ENCODE results near the gene ANKRD34A.
"Not testable (repeated sequence)": the region's sequence is repeated elsewhere in the genome, so short reads cannot be mapped to it uniquely, and the experiment has no call there.

The ANKRD34A gene

DNA sequence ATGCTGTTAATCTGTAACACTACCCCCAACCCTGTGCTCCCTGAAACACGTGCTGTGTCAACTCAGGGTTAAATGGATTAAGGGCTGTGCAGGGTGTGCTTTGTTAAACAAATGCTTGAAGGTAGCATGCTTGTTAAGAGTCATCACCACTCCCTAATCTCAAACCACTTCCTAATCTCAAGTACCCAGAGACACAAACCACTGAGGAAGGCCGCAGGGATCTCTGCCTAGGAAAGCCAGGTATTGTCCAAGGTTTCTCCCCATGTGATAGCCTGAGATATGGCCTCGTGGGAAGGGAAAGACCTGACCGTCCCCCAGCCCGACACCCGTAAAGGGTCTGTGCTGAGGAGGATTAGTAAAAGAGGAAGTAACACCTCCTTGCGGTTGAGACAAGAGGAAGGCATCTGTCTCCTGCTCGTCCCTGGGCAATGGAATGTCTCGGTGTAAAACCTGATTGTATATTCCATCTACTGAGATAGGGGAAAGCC, 31.8 kb downstream of the ANKRD34A start:
- H3K36me3 ChIP-seq (ENCODE audit: insufficient read depth, low read length) = peaks cover 28% of the 10 kb centered on the region

GRCh38 chr1:145927916-145928643, 36.3 kb downstream of the ANKRD34A start:
- Histone ChIP-seq H3K4me1 (ENCODE audit: insufficient read depth, low read length) (peaks cover 16% of the 10 kb centered on the region), H3K9ac (ENCODE audit: low read length) (peak overlapping the region; percentile 78), H3K4me3 (ENCODE audit: low read depth in 1 of 2, low read length in 2 of 2) (peak overlapping the region; percentile 75 to 94), H3K9me3 (ENCODE audit: low read length) (no peaks in the 10 kb centered on the region), H3K27ac (ENCODE audit: low read depth, low read length) (peak overlapping the region; percentile 91), H3K36me3 (ENCODE audit: insufficient read depth, low read length) (peaks cover 8% of the 10 kb centered on the region), H3K27me3 (ENCODE audit: control insufficient read depth in 1 of 2, insufficient read depth in 2 of 2, low read length in 2 of 2) (no peaks in the 10 kb centered on the region)

More for the DNA sequence above, 31.8 kb downstream of the ANKRD34A start:
- not testable (repeated sequence) for H3K27ac ChIP-seq (ENCODE audit: low read depth, low read length); H3K4me3 ChIP-seq (ENCODE audit: low read depth in 1 of 2, low read length in 2 of 2); H3K27me3 ChIP-seq (ENCODE audit: control insufficient read depth in 1 of 2, insufficient read depth in 2 of 2, low read length in 2 of 2); H3K9ac ChIP-seq (ENCODE audit: low read length); H3K9me3 ChIP-seq (ENCODE audit: low read length); H3K4me1 ChIP-seq (ENCODE audit: insufficient read depth, low read length)

DNA sequence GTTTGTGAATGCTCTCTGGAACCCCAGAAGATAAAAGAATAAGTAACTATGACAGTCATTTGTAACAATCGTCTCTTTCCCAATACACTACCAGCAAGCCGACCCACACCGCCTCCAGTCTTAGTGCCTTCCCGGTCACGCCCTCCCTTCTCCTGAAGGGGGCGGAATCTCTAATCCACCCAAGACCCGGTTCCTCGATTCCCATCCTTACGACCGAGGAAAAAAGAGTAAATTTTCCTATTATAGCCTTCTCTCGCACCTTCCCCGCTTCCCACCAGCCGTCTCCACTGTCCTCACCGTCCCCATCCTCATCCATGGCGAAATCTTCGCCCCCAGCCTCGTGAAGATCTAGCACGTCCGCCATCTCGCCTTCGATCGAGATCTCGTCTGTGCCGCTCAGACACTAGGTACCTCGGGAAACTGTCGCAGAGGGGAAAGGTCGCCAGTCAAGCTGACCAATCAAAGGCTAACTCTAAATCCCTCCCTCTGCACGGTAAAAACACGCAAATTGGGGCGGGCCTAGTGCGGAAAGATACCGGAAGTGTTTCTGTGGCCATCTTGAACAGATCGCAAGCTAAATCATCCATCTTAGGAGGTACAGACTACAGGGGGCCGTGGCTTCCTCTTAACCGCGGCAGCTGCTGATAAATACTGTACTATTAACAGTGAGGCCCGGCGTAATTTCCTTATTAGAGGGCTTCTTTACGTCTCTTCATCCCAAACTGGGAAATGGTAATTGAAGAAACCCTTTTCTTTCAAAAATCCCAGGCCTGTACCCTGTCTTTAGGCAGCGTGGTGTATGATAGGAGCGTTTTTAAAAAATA, 37.1 kb downstream of the ANKRD34A start, which contains the start of gene RBM8A:
TSS of gene RBM8A (minus strand) at position 422 of the 824 bp plus-strand sequence. CDS start at position 364, 58 bp downstream.
- Histone ChIP-seq H3K4me1 (ENCODE audit: insufficient read depth, low read length) (peaks cover 16% of the 10 kb centered on the region), H3K4me3 (ENCODE audit: low read depth in 1 of 2, low read length in 2 of 2) (peak within 1 kb of the TSS; percentile 75 to 94), H3K9ac (ENCODE audit: low read length) (peak within 1 kb of the TSS; percentile 78), H3K9me3 (ENCODE audit: low read length) (no peaks in the 10 kb centered on the region), H3K27me3 (ENCODE audit: control insufficient read depth in 1 of 2, insufficient read depth in 2 of 2, low read length in 2 of 2) (no peaks in the 10 kb centered on the region), H3K36me3 (ENCODE audit: insufficient read depth, low read length) (peaks cover 8% of the 10 kb centered on the region), H3K27ac (ENCODE audit: low read depth, low read length) (peak within 1 kb of the TSS; percentile 91)

DNA sequence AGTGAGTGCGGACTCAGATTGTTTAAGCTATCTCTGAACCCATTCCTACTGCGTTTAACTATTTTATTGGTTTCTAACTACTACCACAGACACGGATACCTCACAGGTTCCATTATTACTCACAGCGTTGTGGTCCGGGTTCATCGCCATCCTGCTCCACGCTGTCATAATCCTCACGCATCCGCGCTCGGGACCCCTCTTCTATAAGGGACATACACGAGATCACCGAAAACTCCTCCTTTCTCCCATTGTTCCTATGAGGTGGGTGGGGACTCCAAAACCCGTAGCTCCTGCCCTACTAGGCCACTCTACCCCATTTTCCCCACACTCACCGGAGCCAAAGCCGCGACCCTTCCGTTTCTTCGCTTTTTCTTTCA, 37.7 kb downstream of the ANKRD34A start:
- Histone ChIP-seq H3K27me3 (ENCODE audit: control insufficient read depth in 1 of 2, insufficient read depth in 2 of 2, low read length in 2 of 2) (no peaks in the 10 kb centered on the region), H3K36me3 (ENCODE audit: insufficient read depth, low read length) (peaks cover 8% of the 10 kb centered on the region), H3K9me3 (ENCODE audit: low read length) (no peaks in the 10 kb centered on the region), H3K4me3 (ENCODE audit: low read depth in 1 of 2, low read length in 2 of 2) (peak overlapping the region; percentile 75 to 94), H3K27ac (ENCODE audit: low read depth, low read length) (peak overlapping the region; percentile 91), H3K9ac (ENCODE audit: low read length) (peak overlapping the region; percentile 78), H3K4me1 (ENCODE audit: insufficient read depth, low read length) (peaks cover 16% of the 10 kb centered on the region)

- H3K36me3 ChIP-seq (ENCODE audit: insufficient read depth, low read length) = peaks cover 8% of the 10 kb centered on the region
- H3K27ac ChIP-seq (ENCODE audit: low read depth, low read length) = no peak overlapping the region
- H3K4me3 ChIP-seq (ENCODE audit: low read depth in 1 of 2, low read length in 2 of 2) = no peak overlapping the region
- no peaks in the 10 kb centered on the region for H3K27me3 ChIP-seq (ENCODE audit: control insufficient read depth in 1 of 2, insufficient read depth in 2 of 2, low read length in 2 of 2)
- no peaks in the 10 kb centered on the region for H3K9me3 ChIP-seq (ENCODE audit: low read length)
- peaks cover 28% of the 10 kb centered on the region for H3K4me1 ChIP-seq (ENCODE audit: insufficient read depth, low read length)
- no peak overlapping the region for H3K9ac ChIP-seq (ENCODE audit: low read length)
Measured at GRCh38 chr1:145922266-145922665, 42.1 kb downstream of the ANKRD34A start.

DNA sequence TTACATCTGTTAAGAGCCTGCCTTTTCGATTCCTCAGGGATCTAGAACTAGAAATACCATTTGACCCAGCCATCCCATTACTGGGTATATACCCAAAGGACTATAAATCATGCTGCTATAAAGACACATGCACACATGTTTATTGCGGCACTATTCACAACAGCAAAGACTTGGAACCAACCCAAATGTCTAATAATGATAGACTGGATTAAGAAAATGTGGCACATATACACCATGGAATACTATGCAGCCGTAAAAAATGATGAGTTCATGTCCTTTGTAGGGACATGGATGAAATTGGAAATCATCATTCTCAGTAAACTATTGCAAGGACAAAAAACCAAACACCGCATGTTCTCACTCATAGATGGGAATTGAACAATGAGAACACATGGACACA, 44.1 kb downstream of the ANKRD34A start:
- H3K27me3 ChIP-seq (ENCODE audit: control insufficient read depth in 1 of 2, insufficient read depth in 2 of 2, low read length in 2 of 2); H3K9me3 ChIP-seq (ENCODE audit: low read length); H3K9ac ChIP-seq (ENCODE audit: low read length); H3K27ac ChIP-seq (ENCODE audit: low read depth, low read length); H3K4me3 ChIP-seq (ENCODE audit: low read depth in 1 of 2, low read length in 2 of 2): not testable (repeated sequence)
- Histone ChIP-seq H3K4me1 (ENCODE audit: insufficient read depth, low read length) (peaks cover 18% of the 10 kb centered on the region), H3K36me3 (ENCODE audit: insufficient read depth, low read length) (peaks cover 10% of the 10 kb centered on the region)

GRCh38 chr1:145918992-145919939, 45.1 kb downstream of the ANKRD34A start:
- Histone ChIP-seq H3K4me3 (ENCODE audit: low read depth in 1 of 2, low read length in 2 of 2) (peak overlapping the region; percentile 78 to 97), H3K9me3 (ENCODE audit: low read length) (no peaks in the 10 kb centered on the region), H3K36me3 (ENCODE audit: insufficient read depth, low read length) (peaks cover 18% of the 10 kb centered on the region), H3K4me1 (ENCODE audit: insufficient read depth, low read length) (peaks cover 18% of the 10 kb centered on the region), H3K27ac (ENCODE audit: low read depth, low read length) (peak overlapping the region; percentile 92), H3K9ac (ENCODE audit: low read length) (peak overlapping the region; percentile 98), H3K27me3 (ENCODE audit: control insufficient read depth in 1 of 2, insufficient read depth in 2 of 2, low read length in 2 of 2) (no peaks in the 10 kb centered on the region)

DNA sequence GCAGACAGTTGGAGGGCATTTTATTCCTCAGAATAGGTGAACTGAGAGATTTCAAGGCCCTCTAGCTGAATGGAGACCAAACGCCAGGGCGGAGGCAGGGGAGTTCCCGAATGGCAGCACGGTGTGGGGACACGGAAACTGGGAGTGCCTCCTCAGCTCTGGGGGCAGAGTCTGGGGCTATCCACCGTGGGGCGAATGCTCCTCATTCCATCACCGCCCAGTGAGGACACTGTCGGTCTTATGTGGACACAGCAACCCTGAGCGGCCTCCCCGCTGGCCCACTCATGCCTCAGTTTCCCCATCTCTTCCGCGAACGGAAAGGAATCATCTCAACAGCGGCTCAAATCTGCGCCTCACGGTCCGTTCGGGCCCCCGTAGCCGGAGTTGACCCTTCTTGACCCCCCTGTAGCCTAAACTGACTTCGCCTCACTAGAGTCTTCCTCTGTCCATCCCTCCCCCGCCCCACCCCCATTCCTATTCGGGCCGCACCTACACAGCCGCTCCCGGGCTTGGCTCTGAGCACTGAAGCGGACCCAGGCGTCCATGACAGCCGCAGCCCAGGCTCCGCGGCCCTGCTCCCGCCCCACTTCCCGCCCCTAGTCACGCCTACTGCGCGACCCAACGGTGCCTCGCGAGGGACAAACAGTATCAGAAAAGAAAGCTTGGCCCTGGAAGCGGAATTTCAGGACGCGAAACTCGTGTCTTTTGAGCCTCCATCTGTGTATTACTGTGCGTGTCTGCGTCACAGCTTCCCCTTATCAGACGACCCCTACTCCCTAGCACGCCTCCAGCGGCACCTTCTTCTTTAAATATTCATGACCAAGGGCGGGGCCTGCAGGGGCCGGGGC, 46.0 kb downstream of the ANKRD34A start, which contains the start of gene PEX11B:
TSS of gene PEX11B (minus strand) at position 574 of the 848 bp plus-strand sequence. CDS start at position 545, 29 bp downstream.
- peak within 1 kb of the TSS; percentile 92 for H3K27ac ChIP-seq (ENCODE audit: low read depth, low read length)
- peak within 1 kb of the TSS; percentile 98 for H3K9ac ChIP-seq (ENCODE audit: low read length)
- H3K4me3 ChIP-seq (ENCODE audit: low read depth in 1 of 2, low read length in 2 of 2) = peak within 1 kb of the TSS; percentile 78 to 97
- no peaks in the 10 kb centered on the region for H3K27me3 ChIP-seq (ENCODE audit: control insufficient read depth in 1 of 2, insufficient read depth in 2 of 2, low read length in 2 of 2)
- H3K36me3 ChIP-seq (ENCODE audit: insufficient read depth, low read length) = peaks cover 25% of the 10 kb centered on the region
- no peaks in the 10 kb centered on the region for H3K9me3 ChIP-seq (ENCODE audit: low read length)
- H3K4me1 ChIP-seq (ENCODE audit: insufficient read depth, low read length) = peaks cover 18% of the 10 kb centered on the region

GRCh38 chr1:145917595-145917994, 46.8 kb downstream of the ANKRD34A start:
- Histone ChIP-seq H3K4me3 (ENCODE audit: low read depth in 1 of 2, low read length in 2 of 2) (peak overlapping the region; percentile 78 to 97), H3K9me3 (ENCODE audit: low read length) (no peaks in the 10 kb centered on the region), H3K27me3 (ENCODE audit: control insufficient read depth in 1 of 2, insufficient read depth in 2 of 2, low read length in 2 of 2) (no peaks in the 10 kb centered on the region), H3K4me1 (ENCODE audit: insufficient read depth, low read length) (peaks cover 18% of the 10 kb centered on the region), H3K9ac (ENCODE audit: low read length) (peak overlapping the region; percentile 98), H3K27ac (ENCODE audit: low read depth, low read length) (peak overlapping the region; percentile 92), H3K36me3 (ENCODE audit: insufficient read depth, low read length) (peaks cover 27% of the 10 kb centered on the region)

DNA sequence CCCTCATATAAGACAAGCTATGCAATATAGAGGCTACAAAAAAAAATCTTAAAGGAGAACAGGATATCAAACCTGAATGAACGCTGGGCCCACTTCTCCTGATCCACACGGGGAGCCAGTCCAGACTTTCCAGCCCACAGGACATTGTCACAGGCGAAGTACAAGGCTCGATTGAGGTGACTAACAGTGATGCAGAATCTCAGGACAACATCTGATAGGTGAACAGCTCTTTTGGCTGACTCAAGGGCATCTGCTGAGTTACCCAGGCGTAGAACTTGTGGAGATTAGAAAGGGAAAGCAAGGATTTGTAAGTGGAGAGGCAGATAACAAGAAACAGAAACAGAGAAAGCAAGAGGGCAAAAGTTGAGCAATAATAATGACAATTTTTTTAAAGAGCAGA, 47.6 kb downstream of the ANKRD34A start:
- peaks cover 18% of the 10 kb centered on the region for H3K4me1 ChIP-seq (ENCODE audit: insufficient read depth, low read length)
- H3K4me3 ChIP-seq (ENCODE audit: low read depth in 1 of 2, low read length in 2 of 2) = no peak overlapping the region
- no peaks in the 10 kb centered on the region for H3K27me3 ChIP-seq (ENCODE audit: control insufficient read depth in 1 of 2, insufficient read depth in 2 of 2, low read length in 2 of 2)
- no peaks in the 10 kb centered on the region for H3K9me3 ChIP-seq (ENCODE audit: low read length)
- H3K9ac ChIP-seq (ENCODE audit: low read length) = no peak overlapping the region
- no peak overlapping the region for H3K27ac ChIP-seq (ENCODE audit: low read depth, low read length)
- H3K36me3 ChIP-seq (ENCODE audit: insufficient read depth, low read length) = peaks cover 32% of the 10 kb centered on the region

All from muscle layer of colon (tissue), 2 donors.